Measurements from ENCODE around the gene USP3.

USP3 gene

GRCh38 chr15:63576441-63576840 is 72.0 kb downstream of the USP3 start:
- Histone ChIP-seq H3K36me3 (ENCODE audit: control insufficient read depth, insufficient read depth, low read length) (peaks cover 5% of the 10 kb centered on the region), H3K27ac (ENCODE audit: low read depth, low read length) (no peak overlapping the region), H3K4me1 (ENCODE audit: control insufficient read depth, insufficient read depth, low read length) (peaks cover 2% of the 10 kb centered on the region), H3K27me3 (ENCODE audit: control insufficient read depth, insufficient read depth, low read length) (no peaks in the 10 kb centered on the region), H3K4me3 (ENCODE audit: low read length) (no peak overlapping the region), H3K9ac (ENCODE audit: low read length) (no peak overlapping the region)

GRCh38 chr15:63582179-63582578 is 77.8 kb downstream of the USP3 start:
- Histone ChIP-seq H3K36me3 (ENCODE audit: control insufficient read depth, insufficient read depth, low read length) (peaks cover 2% of the 10 kb centered on the region), H3K27ac (ENCODE audit: low read depth, low read length) (no peak overlapping the region), H3K4me3 (ENCODE audit: low read length) (no peak overlapping the region), H3K4me1 (ENCODE audit: control insufficient read depth, insufficient read depth, low read length) (no peaks in the 10 kb centered on the region), H3K9ac (ENCODE audit: low read length) (no peak overlapping the region), H3K27me3 (ENCODE audit: control insufficient read depth, insufficient read depth, low read length) (no peaks in the 10 kb centered on the region)

DNA sequence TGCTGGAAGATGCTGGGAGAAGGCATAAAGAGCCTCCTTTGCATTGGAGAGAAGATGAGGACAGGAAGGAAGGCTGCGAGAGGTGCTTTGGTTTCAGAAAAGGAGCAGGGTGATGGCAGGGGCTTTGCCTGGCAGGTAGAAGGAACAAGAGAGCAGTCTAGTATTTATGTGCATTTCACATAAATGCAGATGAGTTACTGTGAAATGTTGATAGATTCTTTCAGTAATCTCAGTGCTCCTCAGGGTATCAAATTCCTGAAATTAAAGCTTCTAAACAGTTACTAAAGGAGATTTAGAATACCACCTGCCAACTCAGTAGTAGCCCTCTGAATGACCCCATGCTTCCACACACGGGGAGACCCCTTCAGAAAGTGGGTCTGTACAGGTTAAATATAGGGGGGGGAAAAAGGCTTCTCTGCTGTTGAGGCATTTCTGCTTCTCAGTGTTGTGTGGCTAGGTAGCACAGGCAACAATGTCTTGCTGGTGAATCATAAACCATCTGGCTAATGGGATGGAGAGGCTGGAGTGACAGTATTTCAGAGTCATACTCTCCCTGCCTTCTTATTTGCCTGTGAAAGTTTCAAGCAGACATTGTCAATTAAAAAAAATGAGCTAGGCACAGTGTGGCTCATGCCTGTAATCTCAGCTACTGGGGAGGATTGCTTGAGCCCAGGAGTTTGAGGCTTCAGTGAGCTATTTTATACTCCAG is 78.5 kb downstream of the USP3 start:
- H3K4me3 ChIP-seq (ENCODE audit: low read length) = no peak overlapping the region
- H3K4me1 ChIP-seq (ENCODE audit: control insufficient read depth, insufficient read depth, low read length) = peaks cover 3% of the 10 kb centered on the region
- peaks cover 2% of the 10 kb centered on the region for H3K36me3 ChIP-seq (ENCODE audit: control insufficient read depth, insufficient read depth, low read length)
- no peaks in the 10 kb centered on the region for H3K27me3 ChIP-seq (ENCODE audit: control insufficient read depth, insufficient read depth, low read length)
- H3K9ac ChIP-seq (ENCODE audit: low read length) = no peak overlapping the region
- H3K27ac ChIP-seq (ENCODE audit: low read depth, low read length) = no peak overlapping the region

DNA sequence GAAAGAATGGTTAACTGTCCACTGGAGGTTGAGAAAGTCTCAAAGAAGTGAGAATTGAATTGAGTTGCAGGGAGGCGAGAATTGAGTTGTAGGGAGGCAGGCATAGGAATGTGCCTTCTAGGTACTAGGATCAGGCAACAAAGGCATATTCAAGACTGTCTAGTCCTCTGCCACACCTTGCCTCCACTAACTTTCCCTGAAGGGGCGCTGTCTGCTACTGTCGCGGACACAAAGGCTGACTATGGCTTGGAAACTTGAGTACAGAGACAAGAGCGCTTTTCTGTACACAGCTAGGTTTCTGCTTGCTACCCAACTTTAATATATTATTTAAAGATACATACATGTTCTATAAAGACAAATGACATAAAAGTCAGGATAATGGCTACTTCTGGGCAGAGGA is 82.4 kb downstream of the USP3 start:
- peaks cover 17% of the 10 kb centered on the region for H3K36me3 ChIP-seq (ENCODE audit: control insufficient read depth, insufficient read depth, low read length)
- no peak overlapping the region for H3K9ac ChIP-seq (ENCODE audit: low read length)
- peaks cover 3% of the 10 kb centered on the region for H3K4me1 ChIP-seq (ENCODE audit: control insufficient read depth, insufficient read depth, low read length)
- no peak overlapping the region for H3K27ac ChIP-seq (ENCODE audit: low read depth, low read length)
- H3K27me3 ChIP-seq (ENCODE audit: control insufficient read depth, insufficient read depth, low read length) = no peaks in the 10 kb centered on the region
- H3K4me3 ChIP-seq (ENCODE audit: low read length) = no peak overlapping the region

- Histone ChIP-seq H3K27me3 (ENCODE audit: control insufficient read depth, insufficient read depth, low read length) (no peaks in the 10 kb centered on the region), H3K27ac (ENCODE audit: low read depth, low read length) (no peak overlapping the region), H3K36me3 (ENCODE audit: control insufficient read depth, insufficient read depth, low read length) (peaks cover 16% of the 10 kb centered on the region), H3K4me1 (ENCODE audit: control insufficient read depth, insufficient read depth, low read length) (peaks cover 3% of the 10 kb centered on the region), H3K9ac (ENCODE audit: low read length) (no peak overlapping the region), H3K4me3 (ENCODE audit: low read length) (no peak overlapping the region)
These were observed 83.1 kb downstream of the USP3 start for GRCh38 chr15:63587527-63587926.

DNA sequence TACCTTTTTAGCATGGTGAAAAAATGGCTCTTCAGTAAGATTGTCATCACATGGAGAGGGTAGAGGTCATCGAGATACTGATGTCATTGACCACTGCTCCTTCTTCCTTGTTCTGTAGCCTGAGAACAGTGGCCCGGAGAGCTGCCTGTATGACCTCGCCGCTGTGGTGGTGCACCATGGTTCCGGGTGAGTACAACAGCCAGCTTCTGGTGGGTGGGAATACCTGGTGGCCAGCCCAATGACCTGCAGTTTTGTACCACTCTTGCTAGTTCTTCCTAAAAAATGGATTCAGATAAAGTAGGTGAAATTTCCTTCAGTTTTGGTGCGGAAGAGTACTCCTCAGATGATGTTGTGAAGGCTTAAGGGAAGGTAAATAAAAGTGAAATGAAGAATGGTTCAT is 84.4 kb downstream of the USP3 start:
- Histone ChIP-seq H3K4me3 (ENCODE audit: low read length) (no peak overlapping the region), H3K27ac (ENCODE audit: low read depth, low read length) (no peak overlapping the region), H3K36me3 (ENCODE audit: control insufficient read depth, insufficient read depth, low read length) (peaks cover 15% of the 10 kb centered on the region), H3K4me1 (ENCODE audit: control insufficient read depth, insufficient read depth, low read length) (peaks cover 3% of the 10 kb centered on the region), H3K27me3 (ENCODE audit: control insufficient read depth, insufficient read depth, low read length) (no peaks in the 10 kb centered on the region), H3K9ac (ENCODE audit: low read length) (no peak overlapping the region)

DNA sequence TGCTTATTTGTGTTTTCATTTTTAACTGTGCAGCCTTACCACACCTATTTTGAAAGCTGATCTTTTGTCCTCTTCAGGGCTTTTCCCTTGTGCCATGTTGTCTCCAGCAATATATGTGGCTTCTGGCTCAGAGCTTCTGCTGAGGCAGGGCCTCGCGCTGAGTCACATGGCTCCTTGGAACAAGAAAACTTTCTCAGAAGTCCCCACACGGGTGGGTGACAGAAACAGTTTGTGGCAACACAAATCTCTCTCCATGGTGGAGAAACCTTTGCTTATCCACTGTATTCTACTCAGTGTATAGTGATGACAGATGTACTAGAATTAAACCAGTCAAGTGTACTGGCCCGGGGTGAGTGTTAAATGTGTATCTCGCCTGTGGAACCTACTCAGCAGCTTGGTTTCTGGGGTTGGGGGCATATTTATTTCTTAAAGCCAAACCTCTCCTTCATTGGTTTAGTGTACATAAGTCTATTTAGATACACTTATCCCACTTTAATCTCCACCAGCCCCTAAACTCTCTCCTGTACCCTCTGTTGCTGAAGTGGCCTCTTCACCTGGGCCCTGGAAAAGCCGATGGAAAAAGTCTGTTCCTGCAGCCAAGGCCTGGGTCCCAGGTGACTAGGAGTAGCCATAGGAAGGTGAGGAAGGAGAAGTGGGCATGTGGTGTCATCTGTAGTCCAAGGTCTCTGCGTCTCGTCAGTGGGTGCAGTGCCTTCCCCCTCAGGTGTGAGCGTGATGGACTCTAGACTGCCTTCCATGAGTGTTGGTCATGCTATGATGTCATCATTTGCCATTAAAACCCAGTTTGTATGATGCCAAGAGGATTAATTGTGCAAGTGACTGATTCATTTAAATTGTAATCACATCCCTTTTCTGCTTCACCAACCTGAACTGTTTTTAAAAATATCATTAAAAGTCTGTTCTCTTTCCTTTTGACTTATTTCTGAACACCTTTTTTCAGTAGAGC is 89.6 kb downstream of the USP3 start:
- Histone ChIP-seq H3K9ac (ENCODE audit: low read length) (no peak overlapping the region), H3K27me3 (ENCODE audit: control insufficient read depth, insufficient read depth, low read length) (no peaks in the 10 kb centered on the region), H3K4me1 (ENCODE audit: control insufficient read depth, insufficient read depth, low read length) (peaks cover 24% of the 10 kb centered on the region), H3K27ac (ENCODE audit: low read depth, low read length) (peak overlapping the region; percentile 97), H3K4me3 (ENCODE audit: low read length) (no peak overlapping the region), H3K36me3 (ENCODE audit: control insufficient read depth, insufficient read depth, low read length) (peaks cover 14% of the 10 kb centered on the region)

DNA sequence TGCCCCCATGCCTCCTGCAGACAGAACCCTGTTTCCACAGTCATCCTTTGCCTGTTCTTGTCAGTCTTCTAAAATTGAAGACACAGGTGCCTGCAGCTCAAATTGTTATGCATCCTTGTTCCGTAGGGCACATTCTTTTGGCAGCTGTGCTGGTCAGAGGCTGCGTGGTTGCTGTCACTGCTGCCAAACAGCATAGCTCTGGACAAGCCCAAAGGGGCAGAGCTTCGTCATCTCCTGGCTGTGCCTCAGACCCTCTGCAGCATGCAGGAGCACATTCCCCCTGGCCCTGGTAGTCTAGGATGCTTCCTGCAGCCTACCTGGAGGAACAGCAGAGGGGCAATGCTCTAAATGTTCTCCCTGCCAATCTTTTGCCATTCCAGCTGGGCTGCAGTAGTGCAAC is 90.7 kb downstream of the USP3 start:
- H3K4me1 ChIP-seq (ENCODE audit: control insufficient read depth, insufficient read depth, low read length) = peaks cover 24% of the 10 kb centered on the region
- H3K27ac ChIP-seq (ENCODE audit: low read depth, low read length) = peak overlapping the region; percentile 97
- no peak overlapping the region for H3K4me3 ChIP-seq (ENCODE audit: low read length)
- peaks cover 11% of the 10 kb centered on the region for H3K36me3 ChIP-seq (ENCODE audit: control insufficient read depth, insufficient read depth, low read length)
- no peaks in the 10 kb centered on the region for H3K27me3 ChIP-seq (ENCODE audit: control insufficient read depth, insufficient read depth, low read length)
- no peak overlapping the region for H3K9ac ChIP-seq (ENCODE audit: low read length)

GRCh38 chr15:63595688-63596087 is 91.3 kb downstream of the USP3 start:
- H3K4me1 ChIP-seq (ENCODE audit: control insufficient read depth, insufficient read depth, low read length) = peaks cover 24% of the 10 kb centered on the region

DNA sequence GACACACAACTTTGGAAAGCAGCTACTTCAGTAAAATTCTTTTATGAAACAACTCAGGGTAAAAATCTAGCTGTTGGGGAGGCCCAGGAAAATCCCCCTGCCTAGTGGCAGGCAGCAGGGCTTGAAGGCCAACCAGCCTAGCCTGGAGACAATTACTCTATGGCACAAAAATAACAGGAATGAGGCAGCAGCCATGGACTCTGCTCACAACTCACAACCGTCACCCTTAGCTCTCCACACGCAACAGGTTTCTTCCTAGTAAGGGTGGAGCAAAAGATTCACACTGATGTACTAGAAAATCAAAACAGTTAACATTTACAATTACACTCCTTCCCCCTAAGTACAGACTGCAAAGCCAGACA is 92.3 kb downstream of the USP3 start:
- Histone ChIP-seq H3K4me1 (ENCODE audit: control insufficient read depth, insufficient read depth, low read length) (peaks cover 24% of the 10 kb centered on the region), H3K27me3 (ENCODE audit: control insufficient read depth, insufficient read depth, low read length) (no peaks in the 10 kb centered on the region), H3K27ac (ENCODE audit: low read depth, low read length) (peak overlapping the region; percentile 97), H3K36me3 (ENCODE audit: control insufficient read depth, insufficient read depth, low read length) (peaks cover 4% of the 10 kb centered on the region), H3K9ac (ENCODE audit: low read length) (no peak overlapping the region), H3K4me3 (ENCODE audit: low read length) (peak overlapping the region; percentile 82)

More at GRCh38 chr15:63595688-63596087, 91.3 kb downstream of the USP3 start:
- Histone ChIP-seq H3K4me3 (ENCODE audit: low read length) (no peak overlapping the region), H3K36me3 (ENCODE audit: control insufficient read depth, insufficient read depth, low read length) (peaks cover 9% of the 10 kb centered on the region), H3K9ac (ENCODE audit: low read length) (no peak overlapping the region), H3K27me3 (ENCODE audit: control insufficient read depth, insufficient read depth, low read length) (no peaks in the 10 kb centered on the region), H3K27ac (ENCODE audit: low read depth, low read length) (peak overlapping the region; percentile 97)

DNA sequence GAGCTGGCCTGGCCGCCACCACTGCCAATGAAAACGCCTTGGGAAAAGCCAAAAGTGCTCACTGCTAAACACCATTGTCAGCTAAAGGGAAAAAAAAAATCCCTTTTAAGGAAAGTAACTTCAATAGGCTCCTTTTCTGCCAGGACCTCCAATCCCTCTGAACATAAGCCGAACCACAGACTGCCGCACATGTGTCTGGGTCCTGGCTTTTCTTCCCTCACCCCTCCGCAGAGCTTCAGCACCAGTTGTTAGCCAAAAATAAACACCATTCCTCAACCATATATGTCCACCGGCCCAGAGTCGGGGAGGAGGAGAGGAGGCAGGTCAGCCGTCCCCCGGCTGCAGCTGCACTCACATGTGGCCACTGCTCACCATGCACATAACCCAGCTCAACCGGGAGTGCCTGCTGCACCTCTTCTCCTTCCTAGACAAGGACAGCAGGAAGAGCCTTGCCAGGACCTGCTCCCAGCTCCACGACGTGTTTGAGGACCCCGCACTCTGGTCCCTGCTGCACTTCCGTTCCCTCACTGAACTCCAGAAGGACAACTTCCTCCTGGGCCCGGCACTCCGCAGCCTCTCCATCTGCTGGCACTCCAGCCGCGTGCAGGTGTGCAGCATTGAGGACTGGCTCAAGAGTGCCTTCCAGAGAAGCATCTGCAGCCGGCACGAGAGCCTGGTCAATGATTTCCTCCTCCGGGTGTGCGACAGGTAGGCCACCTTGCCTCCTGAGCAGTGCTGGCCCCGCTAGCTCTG is 92.8 kb downstream of the USP3 start, which contains the start of gene FBXL22:
FBXL22 (plus strand) TSS at position 350 of the 753 bp plus-strand sequence; CDS start at position 356, 6 bp downstream.
- peak within 1 kb of the TSS; percentile 71 for H3K9ac ChIP-seq (ENCODE audit: low read length)
- H3K36me3 ChIP-seq (ENCODE audit: control insufficient read depth, insufficient read depth, low read length) = peaks cover 3% of the 10 kb centered on the region
- peaks cover 29% of the 10 kb centered on the region for H3K4me1 ChIP-seq (ENCODE audit: control insufficient read depth, insufficient read depth, low read length)
- peak within 1 kb of the TSS; percentile 97 for H3K27ac ChIP-seq (ENCODE audit: low read depth, low read length)
- peak within 1 kb of the TSS; percentile 82 for H3K4me3 ChIP-seq (ENCODE audit: low read length)
- H3K27me3 ChIP-seq (ENCODE audit: control insufficient read depth, insufficient read depth, low read length) = no peaks in the 10 kb centered on the region

DNA sequence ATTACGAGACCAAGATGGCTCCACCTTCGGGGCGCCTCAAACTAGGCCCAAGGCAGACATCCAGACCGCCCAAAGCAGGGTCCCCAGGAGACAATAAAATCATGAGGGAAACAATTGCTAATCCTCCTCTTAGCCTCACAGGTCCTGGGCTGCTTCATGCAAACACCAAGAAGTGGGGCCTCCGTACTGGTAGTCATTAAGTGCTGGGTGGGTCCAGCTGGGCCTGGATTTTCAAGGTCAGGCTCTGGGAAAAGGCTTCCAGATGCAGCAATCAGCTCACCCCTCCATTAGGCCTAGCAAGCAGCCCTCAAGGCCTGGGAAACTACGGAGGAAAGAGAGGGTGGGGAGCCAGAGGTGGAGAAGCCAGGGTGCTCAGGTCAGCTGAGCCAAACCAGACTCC is 93.4 kb downstream of the USP3 start:
- Histone ChIP-seq H3K27ac (ENCODE audit: low read depth, low read length) (peak overlapping the region; percentile 97), H3K36me3 (ENCODE audit: control insufficient read depth, insufficient read depth, low read length) (peaks cover 3% of the 10 kb centered on the region), H3K27me3 (ENCODE audit: control insufficient read depth, insufficient read depth, low read length) (no peaks in the 10 kb centered on the region), H3K4me1 (ENCODE audit: control insufficient read depth, insufficient read depth, low read length) (peaks cover 29% of the 10 kb centered on the region), H3K4me3 (ENCODE audit: low read length) (peak overlapping the region; percentile 82), H3K9ac (ENCODE audit: low read length) (peak overlapping the region; percentile 71)
